ENCODE data around the gene SYT5.

SYT5 gene

GRCh38 chr19:55131421-55131820 is 48.7 kb downstream of the SYT5 start:
- TF ChIP-seq Cebpa-rat (IDR thresholded peaks at IDR 0.05) = no peak
- H3K4me3 ChIP-seq = no peak overlapping the region
- H3K9ac ChIP-seq = no peak overlapping the region
- H3K27ac ChIP-seq = no peak overlapping the region
- H3K36me3 ChIP-seq = no peaks in the 10 kb centered on the region
- peaks cover 40% of the 10 kb centered on the region for H3K4me1 ChIP-seq
- H3K9me3 ChIP-seq = no peaks in the 10 kb centered on the region
- no peak overlapping the region for H3K4me2 ChIP-seq
- H3K27me3 ChIP-seq = no peaks in the 10 kb centered on the region
- H4K20me1 ChIP-seq = no peaks in the 10 kb centered on the region
